Activated CD4-positive, alpha-beta T cell treated with anti-CD3 and anti-CD28 coated beads for 4 hours (primary cell): ENCODE measurements around the gene SPATA6.

Experiments used
- DNase-seq, 2 donors: peaks; one replicate each; pipeline ENCODE4 v3.0.0-alpha.2; 2020

Gene SPATA6

GRCh38 chr1:48248356-48248755 lies 223.6 kb downstream of the SPATA6 start:
- no peak for DNase-seq

- DNase-seq: no peak
These were observed 225.3 kb downstream of the SPATA6 start for GRCh38 chr1:48246727-48247126.
